IMR-90 (cell line): ENCODE data around the gene CST11.

Experiments
- BHLHE40 ChIP-seq: fragments of 150-350 bp; IDR thresholded peaks from 2 replicates; pipeline ENCODE4 v1.6.1; 2016; ENCODE audit warnings: mild to moderate bottlenecking, low read depth, low read length
- CEBPB ChIP-seq: IDR thresholded peaks from 2 replicates; pipeline ENCODE4 v1.6.1; 2012; ENCODE audit warnings: low read depth, low read length, improper control_type of control experiment
- CHD1 ChIP-seq: IDR thresholded peaks from 2 replicates; pipeline ENCODE4 v1.6.1; 2012; ENCODE audit warnings: low read depth, low read length, improper control_type of control experiment
- CTCF ChIP-seq: conservative IDR thresholded peaks from 2 replicates; pipeline ENCODE4 v1.5.1; 2012; ENCODE audit warnings: mild to moderate bottlenecking, low read depth, low read length, improper control_type of control experiment
- ELK1 ChIP-seq: fragments of 150-350 bp; IDR thresholded peaks from 2 replicates; pipeline ENCODE4 v1.6.1; 2016; ENCODE audit warnings: low read depth, mild to moderate bottlenecking, low read length, moderate library complexity, borderline replicate concordance
- FOS ChIP-seq: fragments of 150-350 bp; IDR thresholded peaks from 2 replicates; pipeline ENCODE4 v1.6.1; 2016; ENCODE audit warnings: low read depth, low read length
- MAFK ChIP-seq: IDR thresholded peaks from 2 replicates; pipeline ENCODE4 v1.6.1; 2012; ENCODE audit warnings: low read depth, low read length, improper control_type of control experiment
- MAZ ChIP-seq: IDR thresholded peaks from 2 replicates; pipeline ENCODE4 v1.6.1; 2012; ENCODE audit warnings: low read depth, mild to moderate bottlenecking, low read length, improper control_type of control experiment, moderate library complexity, borderline replicate concordance
- MXI1 ChIP-seq: IDR thresholded peaks from 2 replicates; pipeline ENCODE4 v1.6.1; 2012; ENCODE audit warnings: low read depth, mild to moderate bottlenecking, low read length, moderate library complexity, borderline replicate concordance
- NFE2L2 ChIP-seq: fragments of 150-350 bp; IDR thresholded peaks from 2 replicates; pipeline ENCODE4 v1.6.1; 2016; ENCODE audit warnings: low read depth, mild to moderate bottlenecking, low read length
- POLR2A ChIP-seq: IDR thresholded peaks from 2 replicates; pipeline ENCODE4 v1.6.1; 2012; ENCODE audit warnings: mild to moderate bottlenecking, low read depth, low read length
- RAD21 ChIP-seq: IDR thresholded peaks from 2 replicates; pipeline ENCODE4 v1.6.1; 2012; ENCODE audit warnings: low read length, improper control_type of control experiment
- RFX5 ChIP-seq: IDR thresholded peaks from 2 replicates; pipeline ENCODE4 v1.8.0; 2012; ENCODE audit warnings: low read depth, mild to moderate bottlenecking, low read length, moderate library complexity
- SMC3 ChIP-seq: fragments of 150-350 bp; IDR thresholded peaks from 2 replicates; pipeline ENCODE4 v1.6.1; 2016; ENCODE audit warnings: low read depth, mild to moderate bottlenecking, antibody characterized with exemption, low read length, moderate library complexity

- TF ChIP-seq POLR2A = no peak
- TF ChIP-seq CTCF = no peak
- no peak for TF ChIP-seq CEBPB
- no peak for TF ChIP-seq BHLHE40
- no peak for TF ChIP-seq ELK1
- no peak for TF ChIP-seq RAD21
- TF ChIP-seq CHD1 = no peak
- no peak for TF ChIP-seq MAZ
- TF ChIP-seq NFE2L2 = no peak
- no peak for TF ChIP-seq MAFK
- TF ChIP-seq SMC3 = no peak
- TF ChIP-seq RFX5 = no peak
- TF ChIP-seq MXI1 = no peak
- TF ChIP-seq FOS = no peak
Measured at GRCh38 chr20:23482138-23482537, 29.5 kb upstream of the CST11 start.
